GM12875 (cell line): ENCODE measurements around the gene ARHGAP42.

ENCODE experiments used
- H3K4me3 ChIP-seq: one replicate; pipeline ENCODE4 v1.5.1; 2011; ENCODE audit warnings: low read depth, low read length, control low read depth
- TF ChIP-seq, protein P1 (sequence below): IDR thresholded peaks from 2 replicates; pipeline ENCODE4 v1.5.1; 2011; ENCODE audit warnings: low read depth, mild to moderate bottlenecking, control low read depth, inconsistent platforms, low read length, moderate library complexity, borderline replicate concordance; ENCODE audit not compliant: insufficient read depth

ARHGAP42 gene

DNA sequence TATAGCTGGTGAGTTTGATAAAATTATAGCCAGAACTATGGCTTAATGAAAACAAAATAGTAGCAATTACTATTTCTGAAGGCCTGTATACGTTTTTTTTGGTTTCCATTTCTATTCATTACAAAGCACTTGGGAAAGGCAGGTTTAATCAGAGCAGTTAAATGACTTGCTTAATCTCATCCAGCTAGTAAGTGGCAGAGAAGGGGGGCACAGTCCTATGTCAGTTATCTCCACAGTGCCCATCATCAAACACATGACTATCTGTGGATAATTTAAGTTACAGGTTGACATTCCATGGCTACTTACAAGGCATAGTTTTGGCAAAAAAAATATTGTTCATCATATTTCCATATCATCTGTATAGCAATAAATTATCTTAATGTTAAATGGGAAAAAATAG, 348.8 kb downstream of the ARHGAP42 start:
- no peak overlapping the region for H3K4me3 ChIP-seq
- TF ChIP-seq, protein P1, sequence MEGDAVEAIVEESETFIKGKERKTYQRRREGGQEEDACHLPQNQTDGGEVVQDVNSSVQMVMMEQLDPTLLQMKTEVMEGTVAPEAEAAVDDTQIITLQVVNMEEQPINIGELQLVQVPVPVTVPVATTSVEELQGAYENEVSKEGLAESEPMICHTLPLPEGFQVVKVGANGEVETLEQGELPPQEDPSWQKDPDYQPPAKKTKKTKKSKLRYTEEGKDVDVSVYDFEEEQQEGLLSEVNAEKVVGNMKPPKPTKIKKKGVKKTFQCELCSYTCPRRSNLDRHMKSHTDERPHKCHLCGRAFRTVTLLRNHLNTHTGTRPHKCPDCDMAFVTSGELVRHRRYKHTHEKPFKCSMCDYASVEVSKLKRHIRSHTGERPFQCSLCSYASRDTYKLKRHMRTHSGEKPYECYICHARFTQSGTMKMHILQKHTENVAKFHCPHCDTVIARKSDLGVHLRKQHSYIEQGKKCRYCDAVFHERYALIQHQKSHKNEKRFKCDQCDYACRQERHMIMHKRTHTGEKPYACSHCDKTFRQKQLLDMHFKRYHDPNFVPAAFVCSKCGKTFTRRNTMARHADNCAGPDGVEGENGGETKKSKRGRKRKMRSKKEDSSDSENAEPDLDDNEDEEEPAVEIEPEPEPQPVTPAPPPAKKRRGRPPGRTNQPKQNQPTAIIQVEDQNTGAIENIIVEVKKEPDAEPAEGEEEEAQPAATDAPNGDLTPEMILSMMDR = no peak
